Astrocyte of the spinal cord (primary cell): Measurements from ENCODE around the gene PPIL6.

Experiments used
- DNase-seq: peaks from one replicate; pipeline ENCODE4 v3.0.0; 2011; ENCODE audit warnings: low read depth, low spot score
- H3K4me3 ChIP-seq: 2 replicates; pipeline ENCODE4 v1.5.1; 2011; ENCODE audit warnings: low read depth, mild to moderate bottlenecking, low read length, moderate library complexity
- CTCF ChIP-seq: IDR thresholded peaks from 2 replicates; pipeline ENCODE4 v1.5.1; 2012; ENCODE audit warnings: low read depth, mild to moderate bottlenecking, low read length, inconsistent platforms
- in situ Hi-C: cut with HindIII; loops from 2 replicates; pipeline ENCODE4 v1.10.0; 2017; ENCODE audit warnings: low sequenced_read_pairs

The PPIL6 gene

GRCh38 chr6:109449795-109450673 is 9.6 kb upstream of the PPIL6 start:
- no peak for TF ChIP-seq CTCF
- in situ Hi-C loops = no loop called here
- no peak for DNase-seq
- H3K4me3 ChIP-seq = no peak overlapping the region

- no peak for TF ChIP-seq CTCF
Observed at GRCh38 chr6:109449064-109449794, 8.8 kb upstream of the PPIL6 start.

GRCh38 chr6:109448615-109449014 is 8.2 kb upstream of the PPIL6 start:
- DNase-seq = no peak
- in situ Hi-C loops = no loop called here
- TF ChIP-seq CTCF = no peak
- no peak overlapping the region for H3K4me3 ChIP-seq

More at GRCh38 chr6:109449064-109449794, 8.8 kb upstream of the PPIL6 start:
- in situ Hi-C loops = no loop called here
- H3K4me3 ChIP-seq = no peak overlapping the region
- no peak for DNase-seq

GRCh38 chr6:109447878-109448555 is 7.6 kb upstream of the PPIL6 start:
- in situ Hi-C loops = no loop called here

GRCh38 chr6:109447087-109447486 is 6.7 kb upstream of the PPIL6 start:
- no peak for TF ChIP-seq CTCF
- no peak overlapping the region for H3K4me3 ChIP-seq
- no peak for DNase-seq
- in situ Hi-C loops = no loop called here

More at GRCh38 chr6:109447878-109448555, 7.6 kb upstream of the PPIL6 start:
- no peak overlapping the region for H3K4me3 ChIP-seq
- no peak for TF ChIP-seq CTCF
- DNase-seq = no peak

- H3K4me3 ChIP-seq = no peak overlapping the region
- TF ChIP-seq CTCF = no peak
- no peak for DNase-seq
- in situ Hi-C loops = no loop called here
Observed at GRCh38 chr6:109446541-109446940, 6.1 kb upstream of the PPIL6 start.
